Inflammatory macrophage (primary cell): ENCODE results near the gene WDR70.
"Not testable (repeated sequence)": the region's sequence is repeated elsewhere in the genome, so short reads cannot be mapped to it uniquely, and the experiment has no call there.

Source experiments
- DNase-seq, 2 donors: peaks; one replicate each; pipeline ENCODE4 v3.0.0-alpha.2; 2020 to 2022

Gene WDR70

GRCh38 chr5:37694333-37694732 lies 315.2 kb downstream of the WDR70 start:
- DNase-seq: not testable (repeated sequence)

DNA sequence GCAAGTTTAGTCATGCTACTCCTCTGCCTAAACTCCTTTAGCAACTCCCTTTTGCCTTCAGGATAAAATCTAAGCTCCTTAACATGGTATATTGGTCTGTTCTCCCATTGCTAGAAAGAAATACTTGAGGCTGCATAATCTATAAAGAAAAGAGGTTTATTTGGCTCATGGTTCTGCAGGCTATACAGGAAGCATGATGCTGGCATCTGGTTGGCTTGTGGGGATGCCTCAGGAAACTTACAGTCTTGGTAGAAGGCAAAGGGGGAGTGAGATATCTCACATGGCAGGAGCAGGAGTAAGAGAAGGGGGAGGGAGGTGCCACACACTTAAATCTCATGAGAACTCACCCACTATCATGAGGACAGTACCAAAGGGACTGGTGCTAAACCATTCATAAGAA lies 315.7 kb downstream of the WDR70 start:
- DNase-seq: no peak

- DNase-seq: no peak
Measured at GRCh38 chr5:37695647-37696046, 316.5 kb downstream of the WDR70 start.

DNA sequence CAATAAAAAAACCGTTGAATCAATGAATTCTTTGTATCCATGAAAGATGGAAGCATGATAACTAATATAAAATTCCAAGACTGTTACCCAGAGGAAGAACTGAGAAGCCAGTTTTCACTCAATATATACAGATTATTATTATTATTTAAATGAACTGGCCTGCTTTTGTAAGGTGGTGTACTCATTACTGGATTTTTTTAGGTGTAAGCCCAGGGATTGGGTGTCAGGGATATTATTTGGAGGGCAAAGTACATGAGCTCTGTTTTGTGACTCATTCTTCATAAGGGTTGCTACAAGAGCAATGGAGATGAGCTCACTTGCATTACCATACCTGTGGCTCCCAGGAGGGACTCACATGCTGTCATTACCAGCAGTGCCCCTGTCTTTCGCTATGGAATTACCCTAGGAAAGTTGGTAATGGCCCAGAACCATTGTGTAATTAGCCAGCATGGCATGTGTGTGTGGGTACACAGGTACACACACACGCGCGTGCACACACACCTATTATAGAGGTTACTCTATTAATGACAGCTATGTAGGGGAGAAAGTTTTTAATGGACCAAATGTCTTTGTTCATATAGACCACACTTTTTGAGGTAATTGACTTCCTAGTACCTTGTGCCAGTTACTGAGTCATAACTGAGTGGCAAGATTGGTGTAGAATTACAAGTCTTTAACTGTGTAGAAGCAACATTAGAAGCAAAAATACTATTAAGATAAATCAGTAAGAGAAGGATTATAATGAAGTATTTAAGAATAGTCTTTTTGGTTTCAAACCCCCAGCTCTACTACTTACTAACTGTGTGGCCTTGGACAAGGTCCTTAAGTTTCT lies 317.3 kb downstream of the WDR70 start:
- no peak for DNase-seq

- no peak for DNase-seq
Measured at GRCh38 chr5:37701868-37702267, 322.8 kb downstream of the WDR70 start.

DNA sequence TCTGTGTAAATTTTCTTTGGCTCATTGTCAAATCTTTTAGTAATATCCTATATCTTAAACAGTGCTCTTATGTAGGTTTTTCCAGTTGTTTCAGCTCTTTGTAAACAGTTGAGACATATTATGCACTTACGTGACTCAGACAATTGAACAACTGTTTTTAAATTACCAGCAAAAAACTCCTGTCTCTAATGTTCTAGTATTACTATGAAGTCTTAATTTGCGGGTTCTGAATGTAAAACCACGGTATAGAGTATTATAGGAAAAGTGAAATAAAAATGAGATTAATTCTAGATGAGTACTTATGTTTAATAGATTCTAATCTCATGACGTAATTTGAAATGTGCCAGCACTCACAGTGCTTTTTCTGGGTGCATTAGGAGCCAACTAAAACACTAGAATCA lies 324.7 kb downstream of the WDR70 start:
- no peak for DNase-seq

- no peak for DNase-seq
Measured at GRCh38 chr5:37704406-37704805, 325.3 kb downstream of the WDR70 start.

DNA sequence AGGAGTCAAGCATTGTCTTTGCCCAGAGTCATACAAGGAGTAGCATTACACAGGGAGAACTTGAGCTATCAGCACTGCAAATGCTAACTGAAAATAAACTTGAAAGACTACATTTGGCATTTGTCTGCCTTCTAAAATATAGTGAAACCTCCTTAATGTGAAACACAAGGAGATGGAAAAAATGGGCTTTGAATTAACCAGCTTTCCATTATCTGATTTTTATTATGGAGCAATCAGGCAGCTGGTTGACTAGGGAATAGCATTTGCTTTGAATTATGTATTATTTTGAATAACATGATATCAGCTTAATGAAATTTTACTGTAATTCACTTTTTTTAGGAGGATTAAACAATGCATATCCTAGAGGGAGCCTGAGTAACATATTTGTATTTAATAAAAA lies 329.9 kb downstream of the WDR70 start:
- DNase-seq: no peak

DNA sequence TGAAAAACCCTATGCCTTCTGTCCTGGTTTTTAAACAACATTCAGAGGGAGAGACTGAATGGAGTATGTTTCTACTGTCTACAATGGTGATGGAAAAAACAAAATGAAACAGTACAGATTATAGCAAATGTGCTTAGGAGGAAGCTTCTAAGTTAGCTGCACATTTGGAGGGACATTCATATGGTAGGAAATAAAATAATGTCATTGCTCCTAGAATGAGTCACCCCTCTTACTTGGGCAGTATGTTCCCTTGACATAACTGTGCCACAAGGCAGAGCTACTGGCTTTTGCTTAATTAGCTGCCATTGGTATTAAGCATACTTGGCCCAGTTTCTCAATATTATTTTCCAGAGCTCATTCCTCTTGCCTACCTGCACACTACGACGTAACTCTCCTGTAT lies 331.8 kb downstream of the WDR70 start:
- no peak for DNase-seq

GRCh38 chr5:37712750-37713149 lies 333.6 kb downstream of the WDR70 start:
- DNase-seq: no peak

DNA sequence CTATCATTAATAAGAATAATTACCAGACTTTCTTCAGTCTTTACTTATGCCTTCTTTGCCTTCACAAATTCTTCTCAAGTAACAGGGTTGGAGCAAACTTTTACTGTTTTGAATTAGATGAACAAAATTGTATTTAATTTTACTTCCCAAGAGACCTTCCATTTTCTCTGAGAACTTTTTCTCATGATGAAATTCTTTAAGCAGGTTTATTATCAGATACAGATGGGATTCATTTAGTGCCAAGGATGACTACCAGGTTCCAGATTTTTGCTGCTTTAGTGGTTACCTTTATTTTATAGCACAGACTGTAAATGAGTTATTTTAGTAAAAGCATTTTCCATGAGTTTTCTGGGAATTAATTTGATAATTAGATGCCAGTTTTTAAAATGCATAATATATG lies 335.6 kb downstream of the WDR70 start:
- no peak for DNase-seq

DNA sequence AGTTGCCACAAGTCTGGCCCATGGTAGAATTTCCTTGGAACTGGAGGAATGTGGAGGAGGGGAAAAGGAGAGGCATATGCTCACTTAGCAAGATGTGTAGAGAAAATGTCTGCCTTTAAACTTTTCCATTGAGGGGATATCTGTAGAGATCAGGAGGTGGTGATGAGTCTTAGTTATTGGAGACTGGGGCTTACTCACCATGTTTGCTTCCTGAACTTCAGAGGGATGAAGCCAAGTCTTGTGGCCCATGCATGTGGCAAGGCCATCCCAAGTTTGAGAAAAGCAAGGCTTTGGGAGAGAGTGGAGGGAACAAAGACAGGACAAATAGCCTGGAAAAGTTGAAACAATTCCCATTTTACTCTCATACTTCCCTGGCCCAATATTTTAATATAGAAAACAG lies 336.2 kb downstream of the WDR70 start:
- DNase-seq: no peak

- DNase-seq: no peak
Measured at GRCh38 chr5:37715992-37716391, 336.9 kb downstream of the WDR70 start.

DNA sequence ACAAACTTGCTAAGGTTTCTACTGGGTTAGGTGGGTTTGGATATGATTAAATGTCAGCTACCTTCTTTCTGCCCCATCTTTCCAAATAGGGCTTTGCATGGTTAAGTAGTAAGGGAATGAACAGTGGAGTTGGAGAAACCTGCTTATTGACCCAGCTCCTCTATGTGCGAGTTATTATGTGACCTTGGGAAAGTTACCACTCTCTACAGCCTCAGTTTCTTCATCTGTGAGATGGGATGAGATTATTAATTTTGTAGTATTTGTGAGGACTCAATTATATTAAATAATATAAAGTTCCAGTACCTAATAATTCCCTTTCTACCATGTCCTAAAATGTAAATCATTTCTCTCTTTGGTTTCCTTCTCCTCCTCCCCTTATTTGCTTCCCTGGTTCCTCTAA lies 337.3 kb downstream of the WDR70 start:
- DNase-seq: no peak

DNA sequence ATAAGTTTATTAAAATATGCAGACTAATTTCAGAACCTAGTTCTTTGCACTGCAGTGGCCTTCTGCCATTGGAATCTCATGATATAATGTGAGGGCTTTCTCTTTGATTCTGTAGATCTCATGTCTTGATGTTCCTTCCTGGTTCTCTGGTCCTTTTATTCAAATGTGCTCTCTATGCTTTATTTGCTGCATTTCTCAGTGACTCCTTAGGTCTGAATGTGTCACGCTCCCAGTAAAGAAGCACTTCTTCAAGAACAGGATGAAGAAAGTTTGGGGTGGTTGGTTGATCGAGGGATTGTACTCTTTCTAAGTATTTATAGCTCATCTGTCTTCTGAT lies 338.1 kb downstream of the WDR70 start:
- no peak for DNase-seq

GRCh38 chr5:37717613-37718431 lies 338.7 kb downstream of the WDR70 start:
- DNase-seq: no peak

- no peak for DNase-seq
Measured at GRCh38 chr5:37720550-37720952, 341.4 kb downstream of the WDR70 start.

DNA sequence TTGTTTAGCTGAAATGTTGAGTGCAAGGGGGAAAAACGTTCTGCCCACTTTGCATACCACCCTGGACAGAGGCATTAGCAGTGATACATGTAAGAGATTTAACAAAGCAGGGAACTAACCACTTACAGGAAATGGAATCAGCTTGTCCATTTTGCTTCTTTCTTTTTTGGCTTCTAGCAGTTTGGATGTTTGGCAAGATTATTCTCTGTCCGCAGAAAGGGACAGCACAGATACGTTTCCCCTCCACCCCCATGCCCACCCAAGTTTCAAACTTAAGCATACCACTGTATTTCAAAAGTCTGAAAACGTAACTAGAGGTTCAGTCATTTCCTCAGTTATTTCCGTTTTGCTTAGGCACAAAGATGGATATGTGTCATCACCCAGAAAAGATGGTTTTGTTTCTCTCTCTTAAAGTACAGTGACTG lies 342.3 kb downstream of the WDR70 start:
- DNase-seq: peak; percentile 61 to 69

- DNase-seq: peak; percentile 84 to 88
Measured at GRCh38 chr5:37722236-37723161, 343.4 kb downstream of the WDR70 start.

DNA sequence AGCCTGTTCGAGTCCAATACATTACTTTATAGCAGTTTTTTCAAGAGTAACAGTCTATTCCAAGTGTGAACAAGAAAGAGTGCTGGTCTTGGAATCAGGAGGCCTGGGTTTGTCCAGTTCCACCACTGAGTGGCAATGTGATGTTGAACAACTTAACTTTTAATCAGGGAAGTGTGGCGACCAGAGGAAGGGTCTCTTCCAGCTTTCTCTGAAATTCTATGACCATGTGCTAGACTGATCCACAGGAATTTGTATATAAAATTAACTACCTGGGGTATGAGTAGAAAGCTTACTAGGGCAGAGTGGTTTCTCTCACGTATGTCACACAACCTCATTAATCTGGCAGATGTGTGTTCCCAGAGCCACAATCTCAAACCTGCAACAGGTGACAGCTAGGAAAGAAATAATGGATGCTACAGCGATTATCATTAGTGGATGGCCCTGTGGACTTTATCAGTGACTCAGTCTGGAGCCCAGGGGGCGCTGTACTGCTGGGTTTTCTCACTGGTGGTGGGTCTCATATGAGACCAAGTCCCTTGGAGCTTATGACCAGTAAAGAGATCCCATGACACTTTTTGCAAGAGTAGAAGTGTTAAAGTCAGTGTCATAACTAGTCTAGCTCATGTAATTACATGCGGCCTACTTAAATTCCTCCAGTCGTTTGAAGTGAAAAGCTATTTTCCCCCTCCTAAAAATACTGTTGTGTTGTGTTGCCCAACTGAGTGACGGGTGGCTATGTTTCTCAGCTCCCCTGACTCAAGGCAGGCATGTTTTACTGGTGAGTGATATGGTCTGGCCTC lies 344.2 kb downstream of the WDR70 start:
- DNase-seq: peak; percentile 7 to 28

GRCh38 chr5:37724395-37725125 lies 345.4 kb downstream of the WDR70 start:
- no peak for DNase-seq
